Purkinje cell (primary cell): ENCODE data around the gene SPTAN1. TPM values are rescaled to one million over a fixed set of nuclear protein-coding genes. Genes with fewer than 3 reads are reported as not detected.

Source experiments
- polyA plus RNA-seq: library from polyadenylated mRNA; unstranded; fragments of >200 nt; fragmentation: Nextera tagmentation; gene quantifications from 2 replicates; pipeline ENCODE4 v1.2.1, GENCODE V29; 2014

Gene SPTAN1
- polyA plus RNA-seq: 685 and 889 TPM in 2 replicates

GRCh38 chr9:128552153-128552743 lies at the start of gene SPTAN1:
TSS of gene SPTAN1 (plus strand) at chr9:128552587. CDS start at chr9:128566741, 14,154 bp downstream.

DNA sequence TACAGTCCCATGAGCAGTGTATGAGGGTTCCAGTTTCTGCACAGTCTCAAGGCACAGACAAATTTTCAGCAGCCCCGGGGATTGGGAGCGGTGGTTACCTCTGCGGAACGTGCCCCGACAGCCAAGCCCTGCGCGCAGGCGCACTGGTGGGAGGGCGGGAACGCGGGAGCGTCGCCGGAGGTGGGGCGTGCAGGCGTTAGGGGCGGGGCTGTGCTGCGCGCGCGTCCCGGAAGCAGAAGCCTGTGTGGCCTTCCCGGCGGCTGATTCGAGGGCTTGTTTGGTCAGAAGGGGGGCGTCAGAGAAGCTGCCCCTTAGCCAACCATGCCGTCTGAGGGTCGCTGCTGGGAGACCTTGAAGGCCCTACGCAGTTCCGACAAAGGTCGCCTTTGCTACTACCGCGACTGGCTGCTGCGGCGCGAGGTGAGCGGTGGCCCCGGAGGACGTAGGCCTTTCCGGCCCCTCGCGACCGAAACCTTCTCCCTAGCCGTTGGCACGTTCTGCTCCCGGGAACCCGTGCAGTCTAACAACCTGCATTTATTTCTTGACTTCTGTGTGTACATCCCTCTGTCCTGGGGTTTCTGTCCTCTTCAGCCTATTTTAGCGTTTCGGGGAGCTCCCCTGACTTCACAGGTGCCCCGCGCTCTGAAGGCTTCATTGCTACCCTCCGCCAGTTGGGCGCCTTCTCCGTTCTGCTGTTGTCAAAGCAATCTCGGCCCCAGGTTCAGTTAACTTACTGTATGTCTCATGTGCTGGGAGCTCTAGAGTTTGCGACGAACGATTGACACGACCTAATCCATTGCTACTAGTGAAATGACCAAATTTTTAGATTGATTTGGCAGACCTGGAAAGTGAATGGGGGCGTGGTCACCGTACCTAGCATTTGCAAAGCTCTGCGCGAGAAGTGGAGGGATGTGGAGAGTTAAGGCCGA lies 47.6 kb upstream of the SPTAN1 start, which contains the start of gene GLE1:
Gene GLE1 (plus strand): TSS at position 235 of the 929 bp plus-strand sequence. CDS start 87 bp downstream, at position 322.

DNA sequence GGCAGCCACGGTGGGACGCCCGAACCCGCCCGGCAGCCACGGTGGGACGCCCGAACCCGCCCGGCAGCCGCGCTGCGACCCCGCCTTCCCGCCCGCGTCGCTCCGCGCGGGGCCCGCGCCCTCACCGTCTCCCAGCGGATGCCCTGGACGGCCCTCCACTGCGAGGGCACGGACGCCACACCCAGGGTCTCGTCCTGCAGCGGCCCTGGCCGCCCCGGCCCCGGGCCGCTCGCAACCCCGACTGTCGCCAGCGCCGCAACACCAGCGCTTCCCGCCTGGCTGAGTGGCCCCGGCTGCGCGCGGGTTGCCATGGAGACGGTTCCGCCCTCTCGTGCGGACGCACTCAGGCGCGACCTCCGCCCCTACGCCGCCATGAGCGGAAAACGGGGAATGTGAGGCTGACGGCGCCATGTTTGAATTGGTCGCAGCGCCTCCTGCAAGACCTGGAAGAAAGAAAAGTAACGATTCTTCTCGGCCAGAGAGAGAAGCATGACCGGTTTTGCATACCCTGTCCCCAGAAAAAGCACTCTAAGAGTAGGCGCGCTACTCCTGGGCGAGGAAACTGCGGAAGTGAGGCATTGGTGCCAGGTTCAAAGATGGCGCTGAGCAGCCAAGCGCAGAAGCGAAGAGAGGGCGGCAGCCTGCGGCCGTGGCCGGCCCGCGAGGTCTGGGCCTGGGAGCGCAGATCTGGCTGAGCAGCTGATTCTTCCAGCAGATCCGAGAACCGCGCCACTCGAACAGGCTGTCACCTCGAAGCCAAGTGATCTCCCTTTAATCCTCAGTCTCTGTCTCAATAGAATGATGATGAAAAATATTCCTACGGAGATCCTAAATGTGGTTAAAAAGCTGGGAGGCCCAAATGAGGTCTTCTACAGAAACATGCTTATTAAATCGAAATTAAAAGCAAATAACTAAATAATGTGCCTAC lies 104.3 kb downstream of the SPTAN1 start, which contains the start of gene DYNC2I2:
Gene DYNC2I2 (minus strand): TSS at position 432 of the 928 bp plus-strand sequence. CDS start 121 bp downstream, at position 311.

Other genes with a start within 250 kb of the SPTAN1 start
- gene TRUB2, start 230.1 kb upstream of the SPTAN1 start, polyA plus RNA-seq: 1.9 and 9.7 TPM in 2 replicates
- gene COQ4, start 229.7 kb upstream of the SPTAN1 start, polyA plus RNA-seq: 46.4 and 53.8 TPM in 2 replicates
- 10.0 and 14.7 TPM in 2 replicates for gene SLC27A4, start 212.1 kb upstream of the SPTAN1 start, polyA plus RNA-seq
- gene URM1, start 181.2 kb upstream of the SPTAN1 start, polyA plus RNA-seq: 5.7 and 7.6 TPM in 2 replicates
- gene CERCAM, start 131.7 kb upstream of the SPTAN1 start, polyA plus RNA-seq: 0.14 and 1.6 TPM in 2 replicates
- gene ODF2, start 96.6 kb upstream of the SPTAN1 start, polyA plus RNA-seq: 9.2 and 12.3 TPM in 2 replicates
- gene GLE1, start 47.9 kb upstream of the SPTAN1 start, polyA plus RNA-seq: 8.3 and 13.0 TPM in 2 replicates
- 0.14 and 0.77 TPM in 2 replicates for gene DYNC2I2, start 104.3 kb downstream of the SPTAN1 start, polyA plus RNA-seq
- 177 and 187 TPM in 2 replicates for gene SET, start 136.6 kb downstream of the SPTAN1 start, polyA plus RNA-seq
- not detected in 2 replicates for gene PKN3, start 149.9 kb downstream of the SPTAN1 start, polyA plus RNA-seq
- gene ZDHHC12, start 171.5 kb downstream of the SPTAN1 start, polyA plus RNA-seq: 0.21 TPM in 1 of 2 replicates, not detected in the other
- 2.3 and 4.4 TPM in 2 replicates for gene ZER1, start 219.3 kb downstream of the SPTAN1 start, polyA plus RNA-seq
- 2.0 and 2.6 TPM in 2 replicates for gene TBC1D13, start 234.7 kb downstream of the SPTAN1 start, polyA plus RNA-seq